GM19397 (cell line): ENCODE results near the gene METTL26.

Experiments used
- ATAC-seq: cut with Tn5 transposase; IDR thresholded peaks from one replicate; pipeline ENCODE4 v1.9.1; 2021; ENCODE audit warnings: mild to moderate bottlenecking, moderate library complexity; ENCODE audit not compliant: unreplicated experiment

Gene METTL26

DNA sequence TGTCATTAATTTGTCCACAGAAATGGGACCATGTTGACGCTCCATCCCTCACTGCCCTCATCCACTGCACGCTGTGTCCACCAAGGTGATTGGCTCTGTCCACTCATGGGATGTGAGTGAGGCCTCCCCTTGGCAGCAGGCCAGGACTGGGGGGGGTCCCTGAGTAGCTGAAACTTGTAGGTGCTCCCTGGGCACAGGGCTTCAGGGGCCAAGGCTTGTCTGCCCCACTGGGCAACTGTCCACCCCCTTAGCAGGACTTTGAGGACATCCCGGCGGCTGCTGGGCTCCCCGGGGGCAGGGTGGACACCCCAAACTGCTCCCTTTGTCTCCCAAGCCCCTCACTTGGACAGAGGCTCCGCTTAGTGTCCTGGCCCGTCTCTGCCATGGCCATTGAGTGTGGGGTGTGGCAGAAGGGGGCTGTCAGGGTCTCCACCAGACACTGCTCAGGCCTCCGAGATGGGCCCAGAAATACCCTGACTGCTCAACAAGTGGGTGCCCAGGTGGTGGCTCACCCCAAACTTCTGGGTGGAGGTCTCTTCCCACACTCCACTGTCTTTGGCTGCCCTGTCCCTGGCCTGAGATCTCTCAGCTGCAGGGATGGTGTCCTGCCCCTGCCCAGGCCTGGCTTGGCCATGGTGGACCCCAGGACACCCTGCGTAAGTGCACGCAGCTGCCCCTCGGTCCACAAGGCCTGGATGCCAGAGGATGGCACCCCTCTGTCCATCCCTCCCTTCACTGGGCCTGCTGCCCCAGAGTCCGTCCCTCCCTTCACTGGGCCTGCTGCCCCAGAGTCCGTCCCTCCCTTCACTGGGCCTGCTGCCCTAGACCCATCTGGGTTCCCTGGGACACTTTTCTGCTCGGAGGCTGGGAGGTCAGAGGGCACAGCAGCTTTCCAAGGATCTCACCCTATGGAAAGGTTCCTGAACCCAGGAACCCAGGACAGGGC, 49.2 kb downstream of the METTL26 start:
- ATAC-seq: no peak

DNA sequence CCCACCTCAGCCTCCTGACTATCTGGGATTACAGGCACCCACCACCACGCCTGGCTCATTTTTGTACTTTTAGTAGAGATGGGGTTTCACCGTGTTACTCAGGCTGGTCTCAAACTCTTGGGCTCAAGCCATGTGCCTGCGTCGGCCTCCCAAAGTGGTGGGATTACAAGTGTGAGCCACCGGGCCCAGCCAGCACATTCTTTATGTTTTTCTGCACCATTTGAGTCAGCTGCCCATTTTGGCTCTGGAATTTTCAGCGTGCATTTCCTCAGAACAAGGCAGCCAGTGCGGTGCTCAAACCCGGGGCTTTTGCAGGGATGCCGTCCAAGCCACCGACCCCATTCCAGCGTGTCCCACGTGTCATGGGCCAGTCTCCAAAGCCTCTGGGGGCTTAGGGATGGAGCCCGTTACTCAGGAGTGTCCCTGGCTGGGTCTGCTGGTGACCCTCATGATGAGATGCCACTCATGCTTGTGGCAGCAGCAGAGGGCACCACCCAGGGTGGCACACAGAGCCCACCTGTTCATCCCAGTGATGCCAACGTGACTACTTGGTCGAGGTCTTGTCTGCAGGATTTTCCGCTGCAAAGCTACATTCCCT, 50.0 kb downstream of the METTL26 start:
- ATAC-seq: no peak

- no peak for ATAC-seq
These were observed 50.8 kb downstream of the METTL26 start for GRCh38 chr16:585351-585750.
